Mucosa of descending colon (tissue), 3 donors: ENCODE data around the gene POGZ. TPM values are rescaled to one million over a fixed set of nuclear protein-coding genes. Genes with fewer than 3 reads are reported as not detected.
A peak's percentile ranks its signal among the peaks of the same experiment; 100 is the strongest.

Experiments used
- ATAC-seq: fragments of 200-7000 bp; cut with Tn5 transposase; one replicate; pipeline ENCODE4 v1.9.1; 2020; ENCODE audit warnings: mild to moderate bottlenecking, moderate library complexity
- DNase-seq, 3 donors: peaks; one replicate each; pipeline ENCODE4 v3.0.0-alpha.2; 2020
- H3K36me3 ChIP-seq: fragments of 200-600 bp; one replicate; pipeline ENCODE4 v1.8.0; 2021; ENCODE audit warnings: low read depth, mild to moderate bottlenecking
- H3K4me1 ChIP-seq: fragments of 200-600 bp; one replicate; pipeline ENCODE4 v1.8.0; 2021; ENCODE audit warnings: low read depth, mild to moderate bottlenecking
- H3K4me3 ChIP-seq: fragments of 200-600 bp; one replicate; pipeline ENCODE4 v1.8.0; 2021; ENCODE audit warnings: mild to moderate bottlenecking
- H3K9me3 ChIP-seq: fragments of 200-600 bp; one replicate; pipeline ENCODE4 v1.8.0; 2021; ENCODE audit warnings: mild to moderate bottlenecking
- CTCF ChIP-seq: fragments of 200-600 bp; IDR thresholded peaks from one replicate; pipeline ENCODE4 v1.8.0; 2022; ENCODE audit warnings: antibody characterized with exemption, mild to moderate bottlenecking
- intact Hi-C, 2 donors: fragments of 100-400 bp; cut with DNase I in 1 of 2; cut with micrococcal nuclease in 1 of 2; formaldehyde crosslinking; loops; one replicate each; pipeline versions ENCODE4 v1.11.0 to v1.11.1; 2022; cut with DNase I, micrococcal nuclease
- total RNA-seq, 3 donors: library from RNA; stranded (reverse); fragmentation: NEBNext Ultra II Directional in 2 of 3; extraction: Animal tissue kit (Norgen Biotek cat#: 25700) in 2 of 3; gene quantifications; one replicate each; pipeline versions ENCODE4 v1.2.1 to v1.2.4, GENCODE V29; 2021 to 2023
- donor health status: DM: no; HTN: no; CAD: no; lungs with moderate emphysema.
- donor health status: DM: no; HTN: no; CAD: no.
- donor health status: DM: no; HTN: yes; CAD: no.

The POGZ gene
- total RNA-seq, 3 donors from 2014 or later = 60.4 to 106 (median 77.7) TPM

- TF ChIP-seq CTCF = no peak
- peak; percentile 88 to 98 (median 93) for DNase-seq
- Histone ChIP-seq H3K9me3 (no peaks in the 10 kb centered on the region), H3K4me1 (peaks cover 38% of the 10 kb centered on the region), H3K36me3 (no peaks in the 10 kb centered on the region), H3K4me3 (peak within 1 kb of the TSS; percentile 50)
- intact Hi-C loops = no loop called here
- peak; percentile 84 for ATAC-seq
These were observed 87.0 kb downstream of the POGZ start, which contains the start of gene SELENBP1 for GRCh38 chr1:151372058-151372934. SELENBP1 (minus strand) TSS chr1:151372705; CDS start chr1:151372641, 64 bp downstream.

- intact Hi-C loops = no loop called here
- Histone ChIP-seq H3K4me1 (peaks cover 33% of the 10 kb centered on the region), H3K36me3 (no peaks in the 10 kb centered on the region), H3K9me3 (no peaks in the 10 kb centered on the region), H3K4me3 (peak overlapping the region; percentile 50)
- DNase-seq (peak; percentile 70 to 83 (median 79)), ATAC-seq (peak; percentile 35)
- no peak for TF ChIP-seq CTCF
These were observed 87.8 kb downstream of the POGZ start for GRCh38 chr1:151371370-151372057.

GRCh38 chr1:151370211-151370911, 88.9 kb downstream of the POGZ start:
- intact Hi-C loops = no loop called here
- Histone ChIP-seq H3K36me3 (no peaks in the 10 kb centered on the region), H3K9me3 (no peaks in the 10 kb centered on the region), H3K4me1 (peaks cover 33% of the 10 kb centered on the region), H3K4me3 (no peak overlapping the region)
- peak in 1 of 3 donors; percentile 48 for DNase-seq
- ATAC-seq = no peak
- TF ChIP-seq CTCF = no peak

- DNase-seq (peak in 1 of 3 donors; percentile 59), ATAC-seq (peak; percentile 11)
- H3K36me3 ChIP-seq = peaks cover 7% of the 10 kb centered on the region
- intact Hi-C loops = no loop called here
- H3K4me1 ChIP-seq = peaks cover 33% of the 10 kb centered on the region
- H3K4me3 ChIP-seq = no peak overlapping the region
- TF ChIP-seq CTCF = no peak
- no peaks in the 10 kb centered on the region for H3K9me3 ChIP-seq
These were observed 89.7 kb downstream of the POGZ start for GRCh38 chr1:151369621-151370048.

- Histone ChIP-seq H3K4me3 (no peak overlapping the region), H3K4me1 (peaks cover 33% of the 10 kb centered on the region), H3K36me3 (peaks cover 8% of the 10 kb centered on the region), H3K9me3 (no peaks in the 10 kb centered on the region)
- TF ChIP-seq CTCF = no peak
- intact Hi-C loops = no loop called here
- DNase-seq (no peak), ATAC-seq (no peak)
These were observed 90.0 kb downstream of the POGZ start for GRCh38 chr1:151369302-151369610.
